Coronary artery (tissue), 2 donors: Measurements from ENCODE around the gene KCNK16.

ENCODE experiments used
- DNase-seq: peaks from one replicate; pipeline ENCODE4 v3.0.0-alpha.2; 2017; ENCODE audit warnings: low spot score
- H3K27ac ChIP-seq, 2 donors: fragments of 200-600 bp; sonication (generic); one replicate each; pipeline ENCODE4 v1.5.1; 2016 to 2019
- H3K4me3 ChIP-seq: fragments of 200-600 bp; sonication (generic); 2 replicates; pipeline ENCODE4 v1.5.1; 2016; ENCODE audit warnings: mild to moderate bottlenecking, moderate library complexity
- TF ChIP-seq, protein P1 (sequence below): fragments of 200-600 bp; sonication (generic); IDR thresholded peaks from one replicate; pipeline ENCODE4 v1.5.1; 2019; ENCODE audit warnings: antibody characterized with exemption

Gene KCNK16

GRCh38 chr6:39342692-39343395, 20.3 kb upstream of the KCNK16 start:
- Histone ChIP-seq H3K27ac (peak overlapping the region in 1 of 2 donors; percentile 51), H3K4me3 (no peak overlapping the region)
- TF ChIP-seq, protein P1, sequence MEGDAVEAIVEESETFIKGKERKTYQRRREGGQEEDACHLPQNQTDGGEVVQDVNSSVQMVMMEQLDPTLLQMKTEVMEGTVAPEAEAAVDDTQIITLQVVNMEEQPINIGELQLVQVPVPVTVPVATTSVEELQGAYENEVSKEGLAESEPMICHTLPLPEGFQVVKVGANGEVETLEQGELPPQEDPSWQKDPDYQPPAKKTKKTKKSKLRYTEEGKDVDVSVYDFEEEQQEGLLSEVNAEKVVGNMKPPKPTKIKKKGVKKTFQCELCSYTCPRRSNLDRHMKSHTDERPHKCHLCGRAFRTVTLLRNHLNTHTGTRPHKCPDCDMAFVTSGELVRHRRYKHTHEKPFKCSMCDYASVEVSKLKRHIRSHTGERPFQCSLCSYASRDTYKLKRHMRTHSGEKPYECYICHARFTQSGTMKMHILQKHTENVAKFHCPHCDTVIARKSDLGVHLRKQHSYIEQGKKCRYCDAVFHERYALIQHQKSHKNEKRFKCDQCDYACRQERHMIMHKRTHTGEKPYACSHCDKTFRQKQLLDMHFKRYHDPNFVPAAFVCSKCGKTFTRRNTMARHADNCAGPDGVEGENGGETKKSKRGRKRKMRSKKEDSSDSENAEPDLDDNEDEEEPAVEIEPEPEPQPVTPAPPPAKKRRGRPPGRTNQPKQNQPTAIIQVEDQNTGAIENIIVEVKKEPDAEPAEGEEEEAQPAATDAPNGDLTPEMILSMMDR, result no peak
- no peak for DNase-seq

DNA sequence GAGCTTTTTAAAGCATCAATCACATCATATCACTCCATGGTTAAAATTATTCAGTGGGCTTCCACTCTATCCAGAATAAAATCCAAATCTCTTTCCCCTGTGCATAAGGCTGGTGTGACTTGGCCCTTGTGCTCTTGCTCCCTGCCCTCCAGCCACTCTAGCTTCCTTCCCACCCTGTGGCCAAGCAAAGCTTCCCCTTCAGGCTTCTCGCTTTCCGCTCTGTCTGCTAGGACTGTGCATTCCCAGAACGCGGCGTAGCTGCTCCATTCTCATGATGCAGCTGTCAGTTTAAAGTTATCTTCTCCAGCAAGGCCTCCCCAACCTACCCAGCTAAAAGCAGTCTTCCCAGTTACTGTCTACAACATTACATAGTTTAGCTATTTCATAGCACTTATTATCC, 19.4 kb upstream of the KCNK16 start:
- no peak for DNase-seq
- H3K4me3 ChIP-seq, result no peak overlapping the region
- H3K27ac ChIP-seq, result no peak overlapping the region
- TF ChIP-seq, protein P1, result no peak

DNA sequence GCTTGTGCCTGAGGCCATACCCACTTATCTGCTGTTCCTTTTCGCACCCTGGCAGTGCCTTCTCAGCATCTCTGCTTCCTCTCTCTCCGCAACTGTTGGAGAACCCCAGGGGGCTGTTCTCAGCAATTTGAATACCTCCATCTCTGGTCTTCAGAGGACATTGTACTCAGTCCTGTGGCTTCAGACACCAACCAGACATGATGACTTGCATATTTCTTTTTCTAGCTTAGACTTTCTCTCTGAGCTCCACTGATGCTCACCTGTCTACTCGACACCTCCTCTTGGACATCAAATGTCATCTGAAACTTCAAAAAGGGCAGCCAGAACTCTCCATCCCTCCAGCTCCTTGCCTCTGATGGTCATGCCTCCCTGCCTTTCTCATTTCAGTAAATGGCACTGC, 18.9 kb upstream of the KCNK16 start:
- H3K27ac ChIP-seq, result no peak overlapping the region
- no peak for DNase-seq
- TF ChIP-seq, protein P1, result no peak
- H3K4me3 ChIP-seq, result no peak overlapping the region

- Histone ChIP-seq H3K27ac (peak overlapping the region; percentile 48 to 57), H3K4me3 (no peak overlapping the region)
- TF ChIP-seq, protein P1, result no peak
- DNase-seq, result no peak
Observed at GRCh38 chr6:39339868-39340550, 17.5 kb upstream of the KCNK16 start.

GRCh38 chr6:39339096-39339867, 16.8 kb upstream of the KCNK16 start:
- Histone ChIP-seq H3K4me3 (no peak overlapping the region), H3K27ac (peak overlapping the region; percentile 48 to 57)
- TF ChIP-seq, protein P1, result no peak
- no peak for DNase-seq

GRCh38 chr6:39338397-39338796, 15.9 kb upstream of the KCNK16 start:
- TF ChIP-seq, protein P1, result no peak
- Histone ChIP-seq H3K27ac (no peak overlapping the region), H3K4me3 (no peak overlapping the region)
- no peak for DNase-seq
